ENCODE results near the gene NOTCH4.

Gene NOTCH4

DNA sequence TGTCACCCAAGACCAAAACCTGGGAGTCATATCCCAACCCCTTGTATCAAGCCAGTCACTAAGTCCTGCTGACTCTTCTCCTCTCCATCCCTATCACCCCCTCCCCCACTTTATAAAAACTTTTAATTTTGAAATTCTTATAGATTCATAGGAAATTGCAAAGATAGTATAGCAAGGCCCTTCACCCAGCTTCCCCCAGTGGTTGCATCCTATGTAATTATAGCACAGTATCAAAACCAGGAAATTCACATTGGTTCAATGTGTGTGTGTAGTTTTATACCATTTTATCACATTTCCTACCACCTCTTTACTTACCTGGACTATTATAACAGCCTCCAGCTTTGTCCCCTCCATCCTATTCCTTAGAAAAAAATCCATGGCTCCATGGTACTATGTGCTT lies 65.8 kb downstream of the NOTCH4 start:
- DNase-seq: no peak

DNA sequence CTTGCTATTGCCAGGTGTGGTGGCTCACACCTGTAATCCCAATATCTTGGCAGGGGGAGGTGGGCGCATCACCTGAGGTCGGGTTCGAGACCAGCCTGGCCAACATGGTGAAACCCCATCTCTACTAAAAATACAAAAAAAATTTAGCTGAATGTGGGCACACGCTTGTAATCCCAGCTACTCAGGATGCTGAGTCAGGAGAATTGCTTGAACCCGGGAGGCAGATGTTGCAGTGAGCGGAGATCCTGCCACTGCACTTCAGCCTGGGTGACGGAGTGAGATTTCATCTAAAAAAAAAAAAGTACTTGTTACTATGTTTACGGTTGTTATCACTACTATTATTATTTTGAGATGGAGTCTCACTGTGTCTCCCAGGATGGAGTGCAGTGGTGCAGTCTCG lies 67.0 kb downstream of the NOTCH4 start:
- no peak for DNase-seq

DNA sequence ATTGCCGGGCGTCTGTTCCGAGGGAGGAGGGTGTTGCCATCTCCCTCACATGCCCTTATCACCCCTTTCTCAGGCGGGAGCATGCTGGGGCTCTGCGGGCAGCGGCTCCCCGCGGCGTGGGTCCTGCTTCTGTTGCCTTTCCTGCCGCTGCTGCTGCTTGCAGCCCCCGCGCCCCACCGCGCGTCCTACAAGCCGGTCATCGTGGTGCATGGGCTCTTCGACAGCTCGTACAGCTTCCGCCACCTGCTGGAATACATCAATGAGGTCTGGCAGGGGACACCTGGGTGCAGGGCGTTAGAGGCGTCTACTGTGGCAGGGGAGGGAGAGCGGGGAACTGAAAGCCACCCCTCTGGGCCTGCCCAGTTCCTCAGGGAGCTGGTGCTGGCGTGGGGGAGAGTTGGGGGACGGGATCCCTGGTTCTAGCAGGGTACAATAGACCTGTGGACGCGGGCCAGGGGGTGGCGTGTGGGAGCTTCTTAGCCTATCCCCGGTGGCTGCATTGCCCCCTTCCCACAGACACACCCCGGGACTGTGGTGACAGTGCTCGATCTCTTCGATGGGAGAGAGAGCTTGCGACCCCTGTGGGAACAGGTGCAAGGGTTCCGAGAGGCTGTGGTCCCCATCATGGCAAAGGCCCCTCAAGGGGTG lies 69.2 kb downstream of the NOTCH4 start:
- DNase-seq: peak; percentile 81

DNA sequence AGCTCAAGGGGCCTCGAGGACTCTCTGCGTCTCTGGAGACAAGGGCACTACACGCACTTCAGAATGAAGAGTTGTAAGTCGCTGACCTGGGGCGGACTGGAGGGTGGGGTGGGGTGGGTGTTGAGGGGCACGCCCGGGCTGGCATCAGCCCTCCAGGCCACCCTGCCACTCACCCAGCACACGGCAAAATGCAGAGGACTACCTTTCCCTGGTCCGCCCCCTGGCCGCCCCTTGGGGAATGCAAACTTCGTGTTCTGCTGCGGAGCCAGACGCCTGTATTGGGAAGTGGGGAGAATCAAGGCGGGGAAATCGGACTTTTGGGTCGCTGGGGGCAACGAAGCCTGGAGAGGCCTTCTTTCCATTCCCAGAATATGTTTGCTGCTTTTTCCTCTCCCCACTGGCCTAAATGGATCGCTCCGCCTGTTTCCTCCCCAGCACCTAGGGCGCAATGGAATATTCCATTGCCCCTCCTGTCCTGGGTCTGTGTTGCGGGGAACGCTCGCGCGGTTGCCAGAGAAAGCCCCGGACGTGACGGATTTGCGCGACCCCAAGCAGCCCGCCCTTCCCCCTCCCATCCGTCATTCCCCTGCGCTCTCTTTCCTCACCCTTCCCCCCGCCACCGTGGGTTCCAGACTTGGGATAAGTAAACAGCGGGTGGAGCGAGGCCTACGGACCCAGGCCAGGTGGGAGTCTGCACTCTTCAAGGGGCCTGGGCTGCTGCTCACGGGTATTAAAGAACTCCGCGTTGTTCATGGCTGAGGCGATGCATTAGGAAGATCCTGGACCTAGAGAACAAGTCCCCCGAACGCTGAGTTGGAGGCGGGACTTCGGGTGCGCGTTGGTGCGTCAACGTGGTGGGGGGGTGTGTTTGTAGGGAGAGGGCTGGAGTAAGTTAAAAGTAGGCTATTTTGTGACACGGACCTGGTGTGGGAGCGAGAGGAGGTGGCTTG lies 70.0 kb downstream of the NOTCH4 start, which contains the start of gene PPT2:
PPT2 (plus strand) TSS at position 578 of the 950 bp plus-strand sequence. CDS start 454 bp downstream, outside the sequence.
- DNase-seq: peak; percentile 96

DNA sequence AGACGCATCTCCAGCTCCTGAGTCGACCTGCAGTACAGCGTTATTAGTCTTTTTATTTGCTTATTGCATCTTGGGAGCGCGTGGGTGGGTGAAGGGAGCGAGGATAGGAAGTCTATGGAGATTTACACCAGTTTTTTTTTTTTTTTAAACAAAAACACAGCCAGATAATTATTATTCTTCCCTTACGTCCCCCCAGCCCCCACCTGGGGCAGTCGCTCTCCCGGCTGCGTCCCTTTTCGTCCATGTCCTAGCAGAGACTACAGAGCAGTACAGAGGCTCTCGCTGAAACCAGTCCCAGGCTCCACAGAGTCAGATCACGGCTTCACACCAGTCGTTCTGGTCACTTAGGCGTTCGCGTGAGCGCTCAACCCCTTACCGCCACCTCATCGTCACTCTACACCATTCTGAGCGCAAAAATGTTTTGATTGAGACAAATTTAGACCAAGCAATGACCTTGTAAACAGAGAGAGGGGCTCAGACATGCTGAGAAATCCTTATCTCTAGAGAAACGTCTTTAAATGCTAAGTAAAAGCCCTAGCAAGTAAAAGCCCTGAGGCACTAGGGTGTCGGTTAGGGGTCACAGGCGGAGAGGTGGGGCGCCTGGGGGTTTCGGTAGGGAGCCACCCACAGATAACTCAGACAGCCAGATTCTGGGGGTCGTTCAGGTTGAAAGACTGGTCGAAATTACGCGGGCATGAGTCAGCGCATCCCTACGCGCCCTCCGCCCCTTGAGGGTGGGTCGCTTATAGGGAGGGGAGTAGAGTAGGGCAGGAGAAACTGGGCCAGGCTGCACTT lies 70.9 kb downstream of the NOTCH4 start:
- peak; percentile 61 for DNase-seq

DNA sequence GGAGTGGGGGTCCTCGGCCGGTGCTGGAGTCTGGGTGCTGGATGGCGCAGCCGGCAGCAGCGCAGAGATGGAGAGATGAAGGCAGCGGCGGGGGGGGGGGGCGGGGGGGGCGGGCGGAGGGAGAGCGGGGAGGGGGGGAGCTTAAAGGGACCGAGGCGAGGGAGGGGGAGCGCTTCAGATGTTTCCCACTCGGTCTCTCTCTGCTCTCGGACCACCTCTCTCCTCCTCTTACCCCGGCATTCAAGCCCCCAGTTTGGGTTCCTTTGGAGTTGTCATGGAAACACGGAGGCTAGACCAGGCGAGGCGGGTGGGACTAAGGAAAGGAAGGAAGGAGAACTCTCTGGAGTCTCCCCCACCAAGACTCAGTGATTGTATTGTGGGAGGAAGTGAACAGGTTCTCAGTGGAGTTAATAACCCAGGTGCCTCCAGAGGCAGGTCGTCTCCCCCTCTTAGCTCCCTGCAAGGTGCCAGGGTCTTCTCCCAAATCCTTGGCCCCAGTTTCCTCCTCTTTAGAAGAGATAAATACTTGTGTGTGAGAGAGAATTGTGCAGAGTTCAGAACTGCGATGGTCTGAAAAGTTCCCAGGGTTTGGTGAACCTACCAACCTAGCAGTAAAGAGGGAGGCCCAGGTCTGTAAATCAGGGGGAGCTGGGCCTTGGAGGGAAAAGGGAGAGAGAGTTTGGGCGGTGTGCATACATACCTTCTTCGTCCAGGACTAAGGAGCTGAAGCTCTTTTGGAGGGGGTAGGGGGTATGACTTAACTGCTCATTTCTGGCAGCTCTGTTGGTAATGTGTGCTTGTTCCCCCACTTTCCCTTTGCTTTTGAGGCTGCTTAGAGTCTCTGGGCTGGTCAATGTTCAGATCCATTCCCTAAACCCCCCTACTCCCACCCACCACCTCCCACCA lies 71.8 kb downstream of the NOTCH4 start, which contains the start of gene PRRT1:
PRRT1 (minus strand) TSS at position 77 of the 906 bp plus-strand sequence. CDS start 112 bp downstream, outside the sequence.
- no peak for DNase-seq

DNA sequence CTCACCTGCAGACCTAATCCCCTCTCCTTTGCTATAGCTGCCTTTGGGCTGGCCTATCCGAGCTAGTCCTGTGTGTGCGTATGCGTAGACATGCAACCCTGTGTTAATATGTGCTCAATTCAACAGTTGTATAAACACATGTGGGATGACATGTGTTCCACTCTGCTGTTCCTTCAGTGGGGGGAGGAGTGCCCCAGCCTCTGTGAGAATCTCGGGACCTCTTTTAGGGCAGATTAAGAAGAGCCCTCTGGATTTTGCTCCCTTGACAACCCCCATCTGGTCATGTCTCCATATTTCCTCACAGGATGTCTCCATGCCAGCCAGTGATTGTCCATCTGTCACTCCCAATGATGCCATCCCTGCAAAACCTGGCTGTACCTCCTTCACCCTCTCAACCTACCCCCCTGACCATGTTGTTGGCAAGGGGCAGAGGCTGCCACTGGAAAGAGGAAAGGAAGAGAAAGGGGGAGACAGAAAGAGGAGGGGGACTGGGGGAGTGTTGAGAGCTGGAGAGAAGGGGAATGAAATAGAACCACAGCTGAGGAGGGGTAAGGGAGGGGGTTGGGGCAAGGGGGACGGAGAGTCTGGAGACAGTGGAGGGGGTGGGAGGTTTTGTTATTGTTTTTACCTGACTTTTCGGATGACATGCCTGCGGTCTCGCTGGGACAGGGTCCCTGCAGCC lies 72.5 kb downstream of the NOTCH4 start:
- DNase-seq: no peak

DNA sequence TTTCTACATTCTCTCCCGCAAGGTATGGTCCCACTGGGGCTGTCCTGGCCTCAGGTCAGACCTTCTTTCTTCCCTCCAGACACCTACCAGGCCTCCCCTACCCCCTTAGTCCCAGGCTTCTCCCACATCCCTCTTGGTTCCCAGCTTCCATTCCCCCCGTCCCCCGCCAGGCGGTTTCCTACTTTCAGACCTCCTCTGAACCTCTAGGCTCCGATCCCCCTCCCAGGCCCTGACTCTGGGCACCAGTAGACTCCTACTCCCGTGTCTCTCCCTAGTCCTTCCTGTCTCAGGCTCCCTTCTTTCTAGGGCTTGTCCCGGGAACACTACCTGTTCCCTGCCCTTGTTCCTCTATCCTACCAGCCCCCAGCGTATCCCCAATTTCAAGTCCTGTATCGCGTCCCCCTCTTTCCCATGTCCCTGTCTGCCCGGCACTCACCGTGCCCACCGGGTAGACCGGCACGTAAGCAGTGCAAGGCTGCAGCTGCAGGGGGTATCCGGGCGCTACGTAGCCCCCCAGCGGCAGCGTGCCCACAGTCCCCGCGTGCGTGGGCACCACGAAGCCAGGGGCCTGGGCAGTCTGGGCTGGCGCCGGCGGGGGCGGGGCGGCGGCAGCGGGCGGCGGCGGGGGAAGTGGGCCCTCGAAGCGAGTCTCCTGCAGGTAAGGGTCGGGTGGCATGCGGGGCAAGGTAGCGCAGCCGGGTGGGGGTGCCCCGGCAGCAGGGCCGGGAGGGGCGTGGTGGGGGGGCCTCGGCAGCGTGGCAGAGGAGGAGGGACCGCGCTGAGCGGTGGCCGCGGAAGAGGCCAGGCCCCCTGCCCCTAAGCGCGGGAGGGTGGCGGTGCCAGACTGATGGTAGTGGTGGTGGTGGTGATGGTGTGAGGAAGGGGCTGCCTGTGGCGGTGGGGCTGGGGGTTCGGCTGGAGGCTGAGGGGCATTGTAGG lies 73.7 kb downstream of the NOTCH4 start:
- no peak for DNase-seq

DNA sequence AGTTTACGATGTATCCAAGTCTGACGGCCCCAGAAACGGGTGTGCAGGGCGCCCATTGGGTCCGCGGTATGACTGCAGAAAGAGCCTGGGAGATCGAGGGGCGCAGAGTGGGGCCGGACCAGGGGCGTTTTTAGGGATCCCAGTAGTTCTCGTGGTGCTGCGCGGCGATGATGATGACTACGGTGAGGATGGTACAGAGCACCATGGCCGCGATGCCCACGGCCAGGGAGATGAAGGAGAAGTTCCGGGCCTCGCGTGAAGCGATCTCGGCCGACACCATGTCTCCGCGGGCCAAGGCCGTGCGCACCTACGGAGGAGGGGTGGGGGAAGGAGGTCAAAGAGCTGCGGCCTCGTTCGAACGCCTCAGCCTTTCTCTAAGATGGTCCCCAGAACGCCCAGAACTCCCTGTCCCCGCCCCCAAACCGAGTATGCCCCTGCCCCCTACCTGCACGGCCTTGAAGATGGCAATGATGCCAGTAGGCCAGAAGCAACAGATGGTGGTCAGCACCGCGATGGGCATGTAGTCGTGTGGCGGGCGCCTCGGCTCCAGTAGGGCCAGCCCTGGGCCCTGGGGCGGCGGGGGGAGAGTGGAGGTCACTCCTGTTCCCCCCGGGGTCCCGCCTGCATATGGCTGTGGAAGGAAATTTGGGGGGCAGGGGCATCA lies 74.6 kb downstream of the NOTCH4 start:
- DNase-seq: no peak

DNA sequence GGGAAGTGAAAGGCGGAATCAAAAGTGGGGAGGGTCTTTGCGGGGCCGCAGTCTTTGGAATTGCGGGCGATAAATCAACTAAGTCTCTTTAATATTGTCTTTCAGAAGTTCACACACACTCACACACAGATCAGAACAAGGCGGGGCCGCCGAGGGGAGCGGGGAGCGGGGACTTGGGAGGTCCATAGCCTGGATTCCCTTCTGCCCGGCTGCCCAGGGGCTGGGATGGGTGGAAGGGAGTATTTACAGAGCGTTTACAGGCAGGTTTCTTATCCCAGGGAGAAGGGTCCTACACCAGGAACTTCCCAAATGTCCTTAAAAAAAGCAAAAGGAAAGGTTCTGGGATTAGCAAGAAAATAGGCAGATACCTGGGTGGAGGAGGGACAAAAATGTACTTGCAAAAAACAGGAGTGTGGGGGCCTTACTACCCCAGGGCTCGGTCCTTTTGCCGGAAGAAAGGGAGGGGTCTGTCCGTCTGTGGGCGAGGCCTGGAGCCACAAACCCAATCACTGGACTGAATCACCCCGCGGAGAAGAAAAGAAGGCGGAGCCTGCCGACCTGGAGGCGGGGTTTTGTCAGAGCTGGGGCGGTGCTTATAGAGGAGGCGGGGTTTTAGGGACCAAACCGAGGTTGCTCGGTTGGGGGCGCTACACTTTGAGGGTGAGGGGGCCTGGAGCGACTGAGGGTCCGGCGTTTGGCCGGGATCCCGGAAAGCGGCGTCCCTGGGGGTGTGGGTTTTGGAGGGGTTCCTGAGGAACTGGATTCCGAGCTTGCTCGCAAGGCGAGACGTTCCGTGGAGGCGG lies 75.4 kb downstream of the NOTCH4 start:
- DNase-seq: peak; percentile 84

DNA sequence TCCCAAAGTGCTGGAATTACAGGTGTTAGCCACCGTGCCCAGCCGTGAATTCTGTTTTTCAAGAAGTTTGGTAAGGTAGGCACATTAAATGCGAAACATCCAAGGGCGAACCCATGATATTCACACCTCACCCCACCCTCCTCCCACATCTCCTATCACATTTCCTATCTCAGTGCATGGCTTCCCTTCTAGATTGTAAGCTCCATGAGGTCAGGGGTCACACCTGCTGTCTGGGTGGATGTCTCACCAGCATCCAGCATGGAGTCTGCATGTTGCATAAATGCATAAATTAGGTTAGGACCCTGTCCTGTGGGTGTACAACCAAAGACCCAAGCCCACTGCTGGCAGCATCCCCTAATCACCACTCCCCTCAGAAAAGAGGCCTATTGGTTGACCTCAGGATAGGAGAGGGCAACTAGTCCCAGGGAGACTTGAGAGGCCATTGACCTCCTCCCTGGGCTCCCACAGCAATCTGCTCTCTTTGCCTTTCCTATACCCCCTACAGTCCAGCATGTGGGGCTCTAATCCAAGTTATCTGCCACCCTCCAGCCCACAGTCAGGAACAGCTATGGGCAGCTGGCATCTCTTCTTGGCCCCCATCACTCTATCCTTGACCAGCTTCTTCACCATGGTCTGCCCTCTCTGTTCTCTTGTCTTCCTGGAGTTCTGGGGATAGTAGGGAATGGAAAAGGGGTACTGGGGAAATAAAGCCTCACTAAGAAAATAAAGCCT lies 76.3 kb downstream of the NOTCH4 start:
- DNase-seq: no peak

DNA sequence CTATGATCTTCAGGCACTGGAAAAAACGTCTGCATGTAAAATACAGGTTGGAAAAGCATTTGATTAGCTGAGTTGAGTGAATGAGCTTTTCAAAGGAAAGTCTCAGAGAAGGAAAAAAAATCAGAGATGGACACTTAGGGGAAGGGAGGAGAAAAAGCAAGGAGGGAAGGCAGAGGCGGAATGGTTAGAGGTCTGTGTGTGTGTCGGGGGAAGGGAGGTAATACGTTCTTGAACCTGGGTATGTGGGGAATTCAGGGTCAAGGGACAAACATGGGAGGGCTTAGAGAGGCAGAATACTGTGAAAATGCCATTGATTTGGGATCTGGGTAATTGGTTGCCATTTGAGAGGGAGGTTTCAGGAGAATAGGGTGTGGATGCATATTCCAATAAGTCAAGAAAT lies 77.2 kb downstream of the NOTCH4 start:
- DNase-seq: no peak

DNA sequence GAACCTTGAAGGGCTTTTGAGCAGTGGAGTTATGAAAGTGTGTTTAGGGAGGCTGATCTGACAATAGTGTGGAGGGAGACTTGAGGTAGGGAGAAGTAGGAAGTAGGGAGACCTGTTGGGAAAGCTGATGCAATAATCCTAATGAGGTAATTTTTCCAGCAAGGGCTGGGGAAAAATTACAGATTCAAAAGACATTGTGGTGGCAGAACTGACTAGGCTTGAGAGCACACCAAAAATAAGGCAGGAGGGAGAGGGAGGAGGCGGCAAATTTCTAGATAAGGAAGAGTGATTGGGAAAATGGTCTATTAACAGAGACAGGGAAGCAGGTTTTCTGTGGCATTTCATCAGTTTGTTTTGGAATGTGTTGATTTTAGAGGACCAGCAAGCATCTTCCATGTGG lies 77.6 kb downstream of the NOTCH4 start:
- DNase-seq: no peak

Data from femur (tissue), 1 donor.